Panc1 (cell line): ENCODE results near the gene ZMYM4. TPM values are rescaled to one million over a fixed set of nuclear protein-coding genes. Genes with fewer than 3 reads are reported as not detected.

Source experiments
- ATAC-seq: fragments of 200-7000 bp; cut with Tn5 transposase; 2 replicates; pipeline ENCODE4 v1.9.1; 2020; ENCODE audit warnings: mild to moderate bottlenecking, moderate library complexity
- BruUV-seq: library from RNA; stranded (reverse); fragments of 400-500 nt; replicated peaks from 2 replicates; lab custom pipeline; 2021; lab: Mats Ljungman, UMichigan
- CTCF ChIA-PET: fragments of 300-600 bp; sonication (Branson Sonifier 250); formaldehyde crosslinking; loops from one replicate; lab custom pipeline; 2022; ENCODE audit warnings: antibody characterized with exemption; lab: Charles Lee
- POLR2A ChIA-PET: fragments of 300-600 bp; sonication (Branson Sonifier 250); formaldehyde crosslinking; loops from one replicate; lab custom pipeline; 2022; ENCODE audit warnings: antibody characterized with exemption; lab: Charles Lee
- DNase-seq: peaks from one replicate; pipeline ENCODE4 v3.0.0-alpha.2; 2010; ENCODE audit warnings: low read depth, low spot score
- H3K27ac ChIP-seq: 2 replicates; pipeline ENCODE4 v1.5.1; 2011; ENCODE audit warnings: mild to moderate bottlenecking, low read length, inconsistent platforms
- H3K27me3 ChIP-seq: fragments of 200-500 bp; sonication (Bioruptor generic); 2 replicates; pipeline ENCODE4 v1.6.0; 2014; ENCODE audit warnings: low read length, inconsistent platforms; ENCODE audit not compliant: control insufficient read depth, insufficient read depth
- H3K36me3 ChIP-seq: fragments of 200-500 bp; sonication (Bioruptor generic); 2 replicates; pipeline ENCODE4 v1.5.1; 2014; ENCODE audit warnings: inconsistent platforms, mild to moderate bottlenecking, low read length, moderate library complexity; ENCODE audit not compliant: control insufficient read depth, insufficient read depth
- H3K4me1 ChIP-seq: 2 replicates; pipeline ENCODE4 v1.5.1; 2011; ENCODE audit warnings: inconsistent platforms, mild to moderate bottlenecking, low read length, moderate library complexity; ENCODE audit not compliant: control insufficient read depth, insufficient read depth
- H3K4me3 ChIP-seq, 2 experiments: 2 replicates each; pipeline ENCODE4 v1.5.1; 2011 to 2012; ENCODE audit warnings: low read depth in 2 of 2, low read length in 2 of 2, mild to moderate bottlenecking in 2 of 2, inconsistent platforms in 1 of 2, moderate library complexity in 1 of 2
- H3K9me3 ChIP-seq: fragments of 200-500 bp; sonication (Bioruptor generic); 2 replicates; pipeline ENCODE4 v1.5.1; 2014; ENCODE audit warnings: low read depth, mild to moderate bottlenecking, inconsistent platforms, low read length, moderate library complexity; ENCODE audit not compliant: control insufficient read depth, insufficient read depth
- CTCF ChIP-seq: fragments of 450-650 bp; IDR thresholded peaks from 2 replicates; pipeline ENCODE4 v1.5.1; 2017; ENCODE audit warnings: mild to moderate bottlenecking
- POLR2AphosphoS5 ChIP-seq: IDR thresholded peaks from 2 replicates; pipeline ENCODE4 v1.6.1; 2012; ENCODE audit warnings: mild to moderate bottlenecking, low read depth, low read length, moderate library complexity
- SIN3A ChIP-seq: IDR thresholded peaks from 2 replicates; pipeline ENCODE4 v1.6.1; 2012; ENCODE audit warnings: low read depth, mild to moderate bottlenecking, low read length, moderate library complexity, borderline replicate concordance; ENCODE audit not compliant: insufficient read depth
- TCF7L2 ChIP-seq: IDR thresholded peaks from 2 replicates; pipeline ENCODE4 v1.6.1; 2011; ENCODE audit warnings: mild to moderate bottlenecking, low read depth, low read length, inconsistent platforms
- in situ Hi-C: cut with HindIII; loops from 2 replicates; pipeline ENCODE4 v1.10.0; 2016; ENCODE audit warnings: low sequenced_read_pairs, low pct_unique_long_range_greater_than_20kb
- intact Hi-C: fragments of 100-400 bp; cut with micrococcal nuclease; formaldehyde crosslinking; loops from one replicate; pipeline ENCODE4 v1.10.0; 2022; ENCODE audit not compliant: unreplicated experiment
- total RNA-seq: library from RNA; stranded (reverse); gene quantifications from one replicate; pipeline ENCODE4 v1.2.1, GENCODE V29; 2021; ENCODE audit not compliant: unreplicated experiment
- TF ChIP-seq, protein P1 (sequence below), 2 experiments: IDR thresholded peaks; 2 replicates each; pipeline ENCODE4 v1.6.1; 2011 to 2012; ENCODE audit warnings: low read depth in 2 of 2, control low read depth in 1 of 2, low read length in 1 of 2, mild to moderate bottlenecking in 1 of 2, moderate library complexity in 1 of 2; ENCODE audit not compliant: insufficient read depth in 1 of 2

Gene ZMYM4
- total RNA-seq, 1 experiment from 2014 or later: 82.2 TPM

DNA sequence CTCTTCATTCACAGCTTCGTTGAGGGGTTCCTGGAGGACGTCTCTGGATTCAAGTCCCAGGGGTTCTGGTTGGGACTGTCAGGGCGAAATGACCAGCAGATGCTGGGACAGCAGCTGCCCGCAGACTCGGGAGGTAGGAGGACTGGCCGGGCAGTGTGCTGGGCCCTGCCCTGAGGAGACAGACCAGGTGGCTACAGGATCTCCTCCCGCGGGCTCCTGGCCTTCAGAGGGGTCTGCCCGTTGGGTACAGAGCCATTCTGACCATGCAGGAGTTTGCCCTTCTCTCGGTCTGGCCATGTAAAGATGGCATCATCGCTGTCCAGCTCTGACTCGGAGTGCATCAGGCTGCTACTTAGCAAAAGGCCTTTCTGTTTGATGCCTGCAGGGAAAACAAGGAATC lies 166.2 kb downstream of the ZMYM4 start:
- DNase-seq (no peak), ATAC-seq (no peak)
- ChIA-PET POLR2A (interaction anchor here (0.6 kb wide), 1 partner anchor 242 kb away, joined by 4 read pairs; the partner anchor contains the start of gene SFPQ), CTCF (no interaction called here)
- H3K27me3 ChIP-seq: no peaks in the 10 kb centered on the region
- H3K4me3 ChIP-seq: no peak overlapping the region
- intact Hi-C loops (no loop called here), in situ Hi-C loops (no loop called here)
- H3K9me3 ChIP-seq: no peaks in the 10 kb centered on the region
- no peak overlapping the region for H3K27ac ChIP-seq
- BruUV-seq: no TSS peak
- no peaks in the 10 kb centered on the region for H3K4me1 ChIP-seq
- H3K36me3 ChIP-seq: peaks cover 2% of the 10 kb centered on the region; the same call in 1 of the 2 replicates
- TF ChIP-seq TCF7L2 (no peak), SIN3A (no peak), CTCF (no peak), POLR2AphosphoS5 (no peak)
- TF ChIP-seq, protein P1, sequence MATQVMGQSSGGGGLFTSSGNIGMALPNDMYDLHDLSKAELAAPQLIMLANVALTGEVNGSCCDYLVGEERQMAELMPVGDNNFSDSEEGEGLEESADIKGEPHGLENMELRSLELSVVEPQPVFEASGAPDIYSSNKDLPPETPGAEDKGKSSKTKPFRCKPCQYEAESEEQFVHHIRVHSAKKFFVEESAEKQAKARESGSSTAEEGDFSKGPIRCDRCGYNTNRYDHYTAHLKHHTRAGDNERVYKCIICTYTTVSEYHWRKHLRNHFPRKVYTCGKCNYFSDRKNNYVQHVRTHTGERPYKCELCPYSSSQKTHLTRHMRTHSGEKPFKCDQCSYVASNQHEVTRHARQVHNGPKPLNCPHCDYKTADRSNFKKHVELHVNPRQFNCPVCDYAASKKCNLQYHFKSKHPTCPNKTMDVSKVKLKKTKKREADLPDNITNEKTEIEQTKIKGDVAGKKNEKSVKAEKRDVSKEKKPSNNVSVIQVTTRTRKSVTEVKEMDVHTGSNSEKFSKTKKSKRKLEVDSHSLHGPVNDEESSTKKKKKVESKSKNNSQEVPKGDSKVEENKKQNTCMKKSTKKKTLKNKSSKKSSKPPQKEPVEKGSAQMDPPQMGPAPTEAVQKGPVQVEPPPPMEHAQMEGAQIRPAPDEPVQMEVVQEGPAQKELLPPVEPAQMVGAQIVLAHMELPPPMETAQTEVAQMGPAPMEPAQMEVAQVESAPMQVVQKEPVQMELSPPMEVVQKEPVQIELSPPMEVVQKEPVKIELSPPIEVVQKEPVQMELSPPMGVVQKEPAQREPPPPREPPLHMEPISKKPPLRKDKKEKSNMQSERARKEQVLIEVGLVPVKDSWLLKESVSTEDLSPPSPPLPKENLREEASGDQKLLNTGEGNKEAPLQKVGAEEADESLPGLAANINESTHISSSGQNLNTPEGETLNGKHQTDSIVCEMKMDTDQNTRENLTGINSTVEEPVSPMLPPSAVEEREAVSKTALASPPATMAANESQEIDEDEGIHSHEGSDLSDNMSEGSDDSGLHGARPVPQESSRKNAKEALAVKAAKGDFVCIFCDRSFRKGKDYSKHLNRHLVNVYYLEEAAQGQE (IDR thresholded peaks at IDR 0.05; ENCODE audit: insufficient read depth in 1 of 2, low read depth in 2 of 2, low read length in 1 of 2): no peak

DNA sequence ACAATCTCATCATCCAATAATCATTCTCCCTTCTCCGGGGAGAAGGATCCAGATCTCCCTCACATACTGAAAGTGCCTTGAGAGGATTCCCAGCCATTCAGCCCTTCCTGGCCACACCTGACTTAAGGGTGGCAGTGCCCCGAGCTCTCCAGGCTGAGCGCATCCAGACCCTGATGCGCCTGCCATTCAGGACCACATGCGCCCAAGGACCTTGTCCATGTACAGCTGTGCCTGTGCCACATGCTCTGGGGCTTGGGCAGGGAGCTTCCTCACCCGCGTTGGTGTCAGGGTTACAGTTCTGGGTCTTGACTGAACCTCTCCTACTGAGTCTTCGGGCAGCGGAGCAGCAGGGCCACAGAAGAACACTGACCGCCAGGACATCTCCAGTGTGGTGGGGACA lies 167.6 kb downstream of the ZMYM4 start:
- ChIA-PET CTCF (no interaction called here), POLR2A (no interaction called here)
- H3K4me3 ChIP-seq: no peak overlapping the region
- H3K27me3 ChIP-seq: no peaks in the 10 kb centered on the region
- no peaks in the 10 kb centered on the region for H3K4me1 ChIP-seq
- no peak for DNase-seq
- H3K27ac ChIP-seq: no peak overlapping the region
- H3K9me3 ChIP-seq: no peaks in the 10 kb centered on the region
- TF ChIP-seq POLR2AphosphoS5 (no peak), SIN3A (no peak), CTCF (no peak), TCF7L2 (no peak)
- TF ChIP-seq, protein P1 (IDR thresholded peaks at IDR 0.05; ENCODE audit: insufficient read depth in 1 of 2, low read depth in 2 of 2, low read length in 1 of 2): no peak
- BruUV-seq: no TSS peak
- in situ Hi-C loops (no loop called here), intact Hi-C loops (no loop called here)
- ATAC-seq: 0 out of 2 replicates have a peak, but pooled peaks have one; percentile 11
- no peaks in the 10 kb centered on the region for H3K36me3 ChIP-seq
